ENCODE results near the gene EIF3B. TPM values are rescaled to one million over a fixed set of nuclear protein-coding genes. Genes with fewer than 3 reads are reported as not detected.
"Not testable (repeated sequence)": the region's sequence is repeated elsewhere in the genome, so short reads cannot be mapped to it uniquely, and the experiment has no call there.

The EIF3B gene
- polyA plus RNA-seq, 10 donors: 85.0 to 115 (median 100.0) TPM

GRCh38 chr7:2336626-2337299 lies 17.9 kb upstream of the EIF3B start:
- DNase-seq: no peak

- not testable (repeated sequence) for DNase-seq
These were observed 7.1 kb upstream of the EIF3B start for GRCh38 chr7:2347351-2348063.

DNA sequence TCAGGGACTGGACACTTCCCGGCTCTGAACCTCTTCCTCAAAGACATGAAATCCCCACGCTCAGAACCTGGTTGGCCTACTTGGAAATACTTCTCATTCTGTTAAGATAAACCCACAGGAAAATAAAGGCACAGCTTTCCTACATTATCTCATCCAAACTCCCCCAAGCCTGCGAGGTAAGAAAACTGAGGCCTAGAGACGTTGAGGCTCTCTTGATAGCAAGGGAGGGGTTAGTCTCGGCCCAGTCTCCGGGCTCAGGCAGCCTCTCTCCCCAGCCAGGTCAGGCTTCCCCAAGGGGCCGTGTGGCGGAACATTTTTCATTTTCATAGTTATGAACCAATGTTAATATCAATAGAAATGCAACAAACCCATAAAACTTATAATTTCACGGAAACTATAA lies 4.6 kb upstream of the EIF3B start:
- DNase-seq: no peak

DNA sequence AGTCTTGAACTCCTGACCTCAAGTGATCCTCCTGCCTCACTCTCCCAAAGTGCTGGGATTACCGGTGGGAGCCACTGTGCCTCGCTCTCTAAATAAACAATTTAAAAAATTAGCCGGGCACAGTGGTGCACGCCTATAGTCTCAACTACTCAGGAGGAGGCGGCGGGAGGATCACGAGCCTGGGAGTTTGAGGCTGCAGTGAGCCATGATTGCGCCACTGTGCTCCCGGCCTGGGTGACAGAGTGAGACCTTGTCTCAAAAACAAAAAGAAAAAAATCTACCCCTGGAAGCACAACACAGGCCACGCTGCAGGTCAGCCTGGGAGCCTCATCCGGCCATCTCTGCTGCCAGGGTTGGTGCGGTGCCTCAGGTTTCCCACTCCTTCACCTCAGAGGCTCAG lies 3.8 kb upstream of the EIF3B start:
- no peak for DNase-seq

- peak in 1 of 3 donors; percentile 7 for DNase-seq
These were observed 1.3 kb upstream of the EIF3B start for GRCh38 chr7:2353113-2353935.

DNA sequence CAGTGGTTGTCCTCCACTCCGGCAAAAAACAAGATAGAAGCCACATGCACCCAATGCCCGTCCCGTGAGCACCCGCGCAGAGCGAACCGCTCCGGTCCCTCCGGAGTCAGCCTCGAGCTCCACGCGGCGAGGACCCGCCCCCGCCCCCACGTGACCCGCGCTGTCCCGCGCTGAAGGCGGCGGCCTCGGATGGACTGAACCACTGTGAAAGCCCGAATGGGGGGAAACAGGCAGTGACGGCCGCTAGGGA lies 766 bp upstream of the EIF3B start:
- peak; percentile 89 to 98 (median 94) for DNase-seq

GRCh38 chr7:2354939-2355704 lies 495 bp downstream of the EIF3B start:
- DNase-seq: peak in 1 of 3 donors; percentile 32

DNA sequence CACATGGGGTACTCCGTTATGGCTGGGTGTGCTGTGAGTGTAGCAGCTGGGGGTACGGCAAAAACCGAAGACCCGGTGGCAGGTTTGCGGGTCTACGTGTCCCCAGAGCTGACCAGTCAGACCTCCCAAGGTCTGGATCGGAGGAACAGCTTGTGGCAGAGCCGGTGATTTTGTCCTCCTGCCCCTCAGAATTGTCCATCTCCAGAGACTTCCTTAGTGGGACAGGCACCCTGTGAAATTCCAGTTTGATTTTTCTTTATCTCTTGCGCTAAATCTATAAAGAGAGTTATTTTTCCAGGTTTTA lies 1.0 kb downstream of the EIF3B start:
- no peak for DNase-seq

- DNase-seq: no peak
These were observed 2.5 kb downstream of the EIF3B start for GRCh38 chr7:2357165-2357564.

GRCh38 chr7:2357571-2357970 lies 2.9 kb downstream of the EIF3B start:
- DNase-seq: no peak

GRCh38 chr7:2358968-2359527 lies 4.4 kb downstream of the EIF3B start:
- DNase-seq: no peak

DNA sequence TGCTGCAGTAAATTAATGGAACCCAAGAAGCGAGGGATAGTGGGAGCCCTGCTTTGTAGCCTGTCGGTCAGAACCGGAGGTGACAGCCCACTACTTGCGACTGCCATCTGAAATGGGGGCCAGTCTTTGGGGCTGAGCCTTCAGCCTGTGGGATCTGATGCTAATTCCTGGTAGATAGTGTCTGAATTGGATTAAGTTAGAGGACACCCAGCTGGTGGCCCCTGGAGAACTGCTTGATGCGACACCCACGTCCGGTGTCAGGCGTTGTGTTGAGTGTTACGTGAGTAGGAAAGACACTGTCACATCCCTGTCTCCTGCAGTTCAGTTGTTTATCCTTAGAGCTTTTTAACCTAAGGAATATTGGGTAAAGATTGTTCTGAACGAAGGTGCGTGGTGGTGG lies 5.0 kb downstream of the EIF3B start:
- no peak for DNase-seq

DNA sequence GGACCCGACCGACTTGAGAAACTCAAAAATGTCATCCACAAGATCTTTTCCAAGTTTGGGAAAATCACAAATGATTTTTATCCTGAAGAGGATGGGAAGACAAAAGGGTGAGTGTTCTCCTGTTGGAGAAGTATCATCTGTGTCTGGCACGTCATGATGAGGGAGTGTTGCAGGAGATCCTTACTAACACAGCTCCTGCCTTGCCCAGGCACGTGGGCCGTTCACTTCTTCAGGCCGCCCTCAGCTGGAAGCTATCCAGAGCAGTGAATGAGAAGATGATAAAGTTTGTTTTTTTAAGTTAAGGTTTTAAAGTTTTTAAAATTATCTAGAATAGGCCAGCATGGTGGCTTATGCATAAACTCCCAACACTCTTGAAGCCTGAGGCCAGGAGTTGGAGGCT lies 6.2 kb downstream of the EIF3B start:
- no peak for DNase-seq

DNA sequence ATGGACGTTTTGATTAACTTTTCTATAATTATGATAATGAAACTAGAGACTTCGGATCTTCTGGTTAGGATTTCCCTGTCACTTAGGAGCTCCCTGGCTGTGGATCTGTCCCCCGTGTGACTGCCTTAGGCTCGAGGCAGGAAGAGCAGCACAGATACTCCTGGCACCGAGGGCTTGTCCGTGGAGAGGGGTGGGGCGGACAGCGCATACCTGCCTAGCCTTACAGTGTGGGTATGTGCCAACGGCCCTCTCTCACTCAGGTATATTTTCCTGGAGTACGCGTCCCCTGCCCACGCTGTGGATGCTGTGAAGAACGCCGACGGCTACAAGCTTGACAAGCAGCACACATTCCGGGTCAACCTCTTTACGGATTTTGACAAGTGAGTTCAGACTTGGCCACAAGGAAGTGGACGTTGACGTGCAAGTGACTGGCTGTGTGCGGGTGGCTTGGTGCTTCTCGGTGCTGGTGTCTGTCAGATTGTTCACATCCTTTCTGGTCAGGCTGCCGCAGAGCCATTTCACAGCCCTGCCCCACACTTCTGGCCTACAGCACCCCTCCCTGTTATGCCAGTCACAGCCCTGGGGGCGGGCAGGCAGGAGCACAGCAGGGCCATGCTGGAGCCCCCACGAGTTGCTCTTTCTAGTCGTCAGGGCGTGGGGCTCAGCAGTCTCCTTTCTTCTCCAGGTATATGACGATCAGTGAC lies 7.9 kb downstream of the EIF3B start:
- DNase-seq: no peak

GRCh38 chr7:2369139-2369538 lies 14.5 kb downstream of the EIF3B start:
- no peak for DNase-seq

DNA sequence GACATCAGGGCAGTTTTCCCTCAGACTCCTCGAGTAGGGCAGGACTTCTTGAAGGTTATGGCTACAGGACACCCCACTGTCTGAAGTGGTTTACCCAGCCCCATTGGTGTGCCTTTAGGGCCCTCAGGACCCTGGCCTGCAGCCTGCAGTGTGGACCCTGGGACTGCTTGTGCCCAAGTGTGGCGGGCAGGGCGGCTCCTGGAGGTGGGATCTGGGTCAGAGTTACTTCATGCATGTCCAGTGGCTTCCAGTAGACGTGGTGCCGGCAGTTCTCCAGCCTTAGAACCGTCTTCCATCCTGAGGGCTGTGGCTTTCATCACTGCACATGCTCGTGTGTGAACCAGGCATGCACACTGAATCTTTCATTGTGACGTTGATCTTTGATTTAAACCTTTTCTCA lies 16.7 kb downstream of the EIF3B start:
- no peak for DNase-seq

DNA sequence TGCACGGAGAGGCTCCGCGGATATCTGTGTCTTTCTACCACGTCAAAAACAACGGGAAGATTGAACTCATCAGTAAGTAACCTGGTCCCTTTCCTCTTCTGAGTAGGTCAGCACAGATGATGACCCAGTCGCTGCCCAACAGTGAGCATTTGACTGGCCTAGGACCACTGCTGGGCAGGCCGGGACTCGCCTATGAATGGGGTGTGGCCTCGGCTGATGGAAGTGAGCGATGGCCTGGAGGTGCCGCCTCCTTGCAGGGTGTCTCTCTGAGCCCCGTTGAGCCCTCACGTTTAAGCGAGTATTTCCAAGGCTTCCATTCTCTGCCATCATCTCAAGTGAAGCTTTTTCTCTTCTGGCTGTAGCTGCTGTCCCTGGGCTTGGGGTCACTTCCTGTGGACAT lies 18.1 kb downstream of the EIF3B start:
- no peak for DNase-seq

GRCh38 chr7:2373124-2373556 lies 18.5 kb downstream of the EIF3B start:
- no peak for DNase-seq

DNA sequence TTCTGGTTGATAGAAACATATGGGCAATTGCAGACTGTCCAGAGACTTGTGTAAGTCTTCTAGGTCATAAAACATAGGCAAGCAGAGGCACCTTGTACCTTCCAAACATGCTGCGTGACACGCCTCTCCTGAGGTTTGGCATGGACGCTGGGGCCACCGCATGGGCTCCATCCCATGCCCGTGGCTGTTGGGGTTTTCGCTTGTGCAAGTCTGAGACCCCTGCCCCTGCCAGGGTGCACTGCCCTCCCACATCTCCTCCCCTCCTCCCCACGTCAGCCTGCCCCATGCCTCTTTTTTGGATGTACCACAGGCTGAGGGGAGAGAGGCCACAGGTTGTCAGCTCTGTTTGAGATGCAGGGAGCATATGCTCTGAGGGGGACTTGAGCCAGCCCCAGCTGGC lies 19.0 kb downstream of the EIF3B start:
- no peak for DNase-seq

DNA sequence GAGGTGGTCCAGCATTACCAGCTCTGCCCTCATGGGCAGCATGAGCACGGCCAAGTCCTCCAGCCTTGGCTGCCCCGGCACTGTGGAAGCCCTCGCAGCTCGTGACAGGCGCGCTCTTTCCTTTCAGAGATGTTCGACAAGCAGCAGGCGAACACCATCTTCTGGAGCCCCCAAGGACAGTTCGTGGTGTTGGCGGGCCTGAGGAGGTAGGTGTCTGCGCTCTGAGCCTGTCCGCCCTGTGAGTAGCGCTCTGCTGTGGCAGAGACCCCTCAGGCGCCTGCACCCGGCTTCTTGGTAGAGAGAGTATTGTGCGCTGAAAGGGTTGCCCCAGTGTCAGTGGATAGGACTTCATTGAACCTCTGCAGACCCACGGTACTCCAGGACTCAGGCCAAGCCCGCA lies 19.8 kb downstream of the EIF3B start:
- DNase-seq: no peak
